ENCODE data around the gene TCEAL9. TPM values are rescaled to one million over a fixed set of nuclear protein-coding genes. Genes with fewer than 3 reads are reported as not detected.
A peak's percentile ranks its signal among the peaks of the same experiment; 100 is the strongest.

TCEAL9 gene
- total and polyA plus RNA-seq, 2 donors (not counting 3 experiments of a cell fraction or from before 2014, with no cell fraction given): 61.7 to 98.3 TPM

- H2AFZ ChIP-seq (ENCODE audit: low read depth, low read length): peak within 1 kb of the TSS; percentile 95
- no peaks in the 10 kb centered on the region for H4K20me1 ChIP-seq (replicated peaks; ENCODE audit: control insufficient read depth, extremely low read depth, insufficient read depth, low read length)
- H3K27me3 ChIP-seq (ENCODE audit: control insufficient read depth in 2 of 2, insufficient read depth in 2 of 2, low read length in 2 of 2): no peaks in the 10 kb centered on the region
- peak within 1 kb of the TSS; percentile 21 for H3K9ac ChIP-seq (replicated peaks; ENCODE audit: extremely low read depth, insufficient read depth, low read length)
- H3K79me2 ChIP-seq (ENCODE audit: control insufficient read depth, insufficient read depth, low read length): no peaks in the 10 kb centered on the region
- peak within 1 kb of the TSS; percentile 76 for H3K4me2 ChIP-seq (ENCODE audit: insufficient read depth, low read length)
- BruUV-seq (replicated peaks): no TSS peak
- TF ChIP-seq GATA2 (IDR thresholded peaks at IDR 0.05; ENCODE audit: insufficient read depth, insufficient read length, low read depth, low read length): no peak
- dilution Hi-C loops (cut with MboI; ENCODE audit: extremely low pct_ligation_motif_present, low sequenced_read_pairs) (no loop called here), intact Hi-C loops (cut with micrococcal nuclease) (no loop called here)
- H3K4me1 ChIP-seq (ENCODE audit: control insufficient read depth, extremely low read depth, insufficient read depth, low read length): peaks cover 11% of the 10 kb centered on the region
- H3K36me3 ChIP-seq (ENCODE audit: control insufficient read depth in 2 of 2, extremely low read depth in 1 of 2, insufficient read depth in 2 of 2, low read length in 2 of 2): no peaks in the 10 kb centered on the region
- no peaks in the 10 kb centered on the region for H3K9me3 ChIP-seq (replicated peaks; ENCODE audit: control insufficient read depth, insufficient read depth, low read length)
- peak; percentile 18 for FAIRE-seq
- H3K4me3 ChIP-seq (replicated peaks in 1 of 3; ENCODE audit: insufficient read depth in 1 of 3, low read depth in 1 of 3, low read length in 3 of 3): peak within 1 kb of the TSS in 2 of 3 experiments; percentile 18 to 46
- ChIA-PET CTCF (no interaction called here), POLR2A (no interaction called here)
- H3K9me1 ChIP-seq (replicated peaks; ENCODE audit: control insufficient read depth, extremely low read depth, insufficient read depth, low read length): no peaks in the 10 kb centered on the region
- no peak within 1 kb of the TSS for H3K27ac ChIP-seq (ENCODE audit: insufficient read depth, low read depth, low read length)
- no peak for DNase-seq (ENCODE audit: low read depth, low spot score)
These were observed 26.3 kb upstream of the TCEAL9 start, which contains the start of gene TCEAL7 for GRCh38 chrX:103329991-103330390. Gene TCEAL7 (plus strand): TSS chrX:103330239. CDS start chrX:103331404, 1,165 bp downstream.

- Histone ChIP-seq H3K4me3 (replicated peaks in 1 of 3; ENCODE audit: insufficient read depth in 1 of 3, low read depth in 1 of 3, low read length in 3 of 3) (peak overlapping the region in 2 of 3 experiments; percentile 18 to 46), H3K4me1 (ENCODE audit: control insufficient read depth, extremely low read depth, insufficient read depth, low read length) (peaks cover 11% of the 10 kb centered on the region), H3K79me2 (ENCODE audit: control insufficient read depth, insufficient read depth, low read length) (no peaks in the 10 kb centered on the region), H3K9ac (replicated peaks; ENCODE audit: extremely low read depth, insufficient read depth, low read length) (peak overlapping the region; percentile 21), H3K27ac (ENCODE audit: insufficient read depth, low read depth, low read length) (no peak overlapping the region), H3K4me2 (ENCODE audit: insufficient read depth, low read length) (peak overlapping the region; percentile 76), H4K20me1 (replicated peaks; ENCODE audit: control insufficient read depth, extremely low read depth, insufficient read depth, low read length) (no peaks in the 10 kb centered on the region), H3K9me1 (replicated peaks; ENCODE audit: control insufficient read depth, extremely low read depth, insufficient read depth, low read length) (no peaks in the 10 kb centered on the region), H3K36me3 (ENCODE audit: control insufficient read depth in 2 of 2, extremely low read depth in 1 of 2, insufficient read depth in 2 of 2, low read length in 2 of 2) (no peaks in the 10 kb centered on the region), H3K27me3 (ENCODE audit: control insufficient read depth in 2 of 2, insufficient read depth in 2 of 2, low read length in 2 of 2) (no peaks in the 10 kb centered on the region), H3K9me3 (replicated peaks; ENCODE audit: control insufficient read depth, insufficient read depth, low read length) (no peaks in the 10 kb centered on the region), H2AFZ (ENCODE audit: low read depth, low read length) (peak overlapping the region; percentile 95)
- BruUV-seq (replicated peaks): no TSS peak
- FAIRE-seq (peak; percentile 62), DNase-seq (ENCODE audit: low read depth, low spot score) (peak; percentile 12)
- POLR2A ChIA-PET: no interaction called here
- no peak for TF ChIP-seq FOS (IDR thresholded peaks at IDR 0.05; ENCODE audit: borderline replicate concordance, insufficient read depth, low read length)
- TF ChIP-seq MYC (IDR thresholded peaks at IDR 0.05; ENCODE audit: low read depth, low read length): no peak
- TF ChIP-seq CTCF (IDR thresholded peaks at IDR 0.05; ENCODE audit: extremely low read depth in 1 of 2, insufficient read depth in 1 of 2, low read depth in 1 of 2, low read length in 2 of 2): no peak
- TF ChIP-seq POLR2A (IDR thresholded peaks at IDR 0.05; ENCODE audit: low read depth, low read length): no peak
- TF ChIP-seq MAX (IDR thresholded peaks at IDR 0.05; ENCODE audit: insufficient read depth, insufficient read length): no peak
- TF ChIP-seq POLR2AphosphoS5 (IDR thresholded peaks at IDR 0.05; ENCODE audit: insufficient read depth, low read depth, low read length): no peak
- no peak for TF ChIP-seq GATA2 (IDR thresholded peaks at IDR 0.05; ENCODE audit: insufficient read depth, insufficient read length, low read depth, low read length)
- TF ChIP-seq EZH2 (IDR thresholded peaks at IDR 0.05; ENCODE audit: borderline replicate concordance, low read depth, low read length, severe bottlenecking): no peak
- dilution Hi-C loops (cut with MboI; ENCODE audit: extremely low pct_ligation_motif_present, low sequenced_read_pairs) (no loop called here), intact Hi-C loops (cut with micrococcal nuclease) (no loop called here)
- CTCF ChIA-PET: interaction anchor here (0.9 to 1.0 kb wide), 2 partner anchors 9 to 11 kb away, joined by 3 to 4 read pairs; no protein-coding TSS in a partner anchor
These were observed 25.5 kb upstream of the TCEAL9 start for GRCh38 chrX:103330681-103331288.

Data from endothelial cell of umbilical vein (primary cell).